UCSD-AML1 (cell line): Measurements from ENCODE around the gene BCAR1.
"Not testable (repeated sequence)": the region's sequence is repeated elsewhere in the genome, so short reads cannot be mapped to it uniquely, and the experiment has no call there.

Experiments used
- DNase-seq: peaks from one replicate; lab custom pipeline; 2025; ENCODE audit not compliant: unreplicated experiment; lab: John Stamatoyannopoulos, UW

Gene BCAR1

GRCh38 chr16:75240633-75241032, 10.8 kb downstream of the BCAR1 start:
- not testable (repeated sequence) for DNase-seq

- DNase-seq: no peak
These were observed 11.8 kb downstream of the BCAR1 start for GRCh38 chr16:75239542-75240122.

- DNase-seq: no peak
These were observed 12.4 kb downstream of the BCAR1 start for GRCh38 chr16:75238853-75239541.

GRCh38 chr16:75238132-75238852, 13.1 kb downstream of the BCAR1 start:
- DNase-seq: no peak

GRCh38 chr16:75237398-75238131, 13.9 kb downstream of the BCAR1 start:
- no peak for DNase-seq

- DNase-seq: no peak
These were observed 14.6 kb downstream of the BCAR1 start for GRCh38 chr16:75236736-75237397.

GRCh38 chr16:75236232-75236631, 15.2 kb downstream of the BCAR1 start:
- DNase-seq: no peak

GRCh38 chr16:75235721-75236193, 15.7 kb downstream of the BCAR1 start:
- no peak for DNase-seq

GRCh38 chr16:75234856-75235696, 16.3 kb downstream of the BCAR1 start:
- DNase-seq: no peak

- DNase-seq: no peak
These were observed 17.8 kb downstream of the BCAR1 start for GRCh38 chr16:75233611-75233938.

GRCh38 chr16:75231570-75231969, 19.9 kb downstream of the BCAR1 start:
- DNase-seq: no peak

GRCh38 chr16:75230471-75231110, 20.8 kb downstream of the BCAR1 start:
- DNase-seq: no peak

- DNase-seq: no peak
These were observed 22.0 kb downstream of the BCAR1 start for GRCh38 chr16:75229172-75230031.

- no peak for DNase-seq
These were observed 23.1 kb downstream of the BCAR1 start for GRCh38 chr16:75228143-75228976.

- no peak for DNase-seq
These were observed 23.9 kb downstream of the BCAR1 start for GRCh38 chr16:75227361-75228142.

GRCh38 chr16:75226550-75227360, 24.7 kb downstream of the BCAR1 start:
- no peak for DNase-seq
